ENCODE results near the gene MAP4. TPM values are rescaled to one million over a fixed set of nuclear protein-coding genes. Genes with fewer than 3 reads are reported as not detected.
A peak's percentile ranks its signal among the peaks of the same experiment; 100 is the strongest.

Gene MAP4
- total RNA-seq, 1 experiment from 2014 or later, result 140 TPM

- Histone ChIP-seq H4K91ac (ENCODE audit: insufficient read length, low read depth, low read length) (no peak within 1 kb of the TSS), H3K79me1 (ENCODE audit: insufficient read depth, low read depth, low read length, poor library complexity, severe bottlenecking) (peaks cover 5% of the 10 kb centered on the region), H3T11ph (ENCODE audit: low read length) (no peak within 1 kb of the TSS), H2BK120ac (ENCODE audit: low read depth, low read length, poor library complexity, severe bottlenecking) (peak within 1 kb of the TSS; percentile 74), H3K27ac (ENCODE audit: insufficient read length, low read depth, low read length) (peak within 1 kb of the TSS; percentile 4), H3K23me2 (ENCODE audit: insufficient read length, low read depth, low read length, poor library complexity, severe bottlenecking) (peaks cover 10% of the 10 kb centered on the region), H2BK12ac (ENCODE audit: insufficient read length, low read depth, low read length) (no peak within 1 kb of the TSS), H2BK20ac (ENCODE audit: low read depth, low read length, poor library complexity, severe bottlenecking) (no peak within 1 kb of the TSS), H4K20me1 (ENCODE audit: control insufficient read depth, insufficient read depth, insufficient read length) (no peaks in the 10 kb centered on the region), H4K5ac (ENCODE audit: insufficient read length, low read depth, low read length) (peak within 1 kb of the TSS; percentile 9), H3K4me2 (ENCODE audit: insufficient read depth, insufficient read length, low read length) (peak within 1 kb of the TSS; percentile 77), H2AK5ac (ENCODE audit: insufficient read length, low read length) (no peak within 1 kb of the TSS), H3K23ac (ENCODE audit: insufficient read length, low read depth, low read length) (no peak within 1 kb of the TSS), H3K27me3 (ENCODE audit: insufficient read depth, low read length) (no peaks in the 10 kb centered on the region), H3K18ac (ENCODE audit: insufficient read length, low read depth, low read length) (peak within 1 kb of the TSS; percentile 95), H3K4me1 (ENCODE audit: insufficient read depth, low read length) (no peaks in the 10 kb centered on the region), H3K56ac (ENCODE audit: insufficient read length, low read depth, low read length) (no peak within 1 kb of the TSS), H3K4ac (ENCODE audit: low read depth, low read length) (peak within 1 kb of the TSS; percentile 68; the same call in 1 of the 2 replicates), H3K14ac (ENCODE audit: insufficient read depth, low read length) (peak within 1 kb of the TSS; percentile 96), H2BK5ac (ENCODE audit: insufficient read length, low read length) (no peak within 1 kb of the TSS), H2AFZ (ENCODE audit: low read length) (no peak within 1 kb of the TSS), H3K9me3 (ENCODE audit: control insufficient read depth, low read depth, low read length) (no peaks in the 10 kb centered on the region), H4K8ac (replicated peaks; ENCODE audit: insufficient read length, low read depth, low read length) (no peak within 1 kb of the TSS), H2BK15ac (ENCODE audit: low read depth, low read length) (no peak within 1 kb of the TSS), H3K79me2 (ENCODE audit: insufficient read depth, low read length) (peaks cover 8% of the 10 kb centered on the region; the same call in 1 of the 2 replicates), H3K9ac (ENCODE audit: extremely low read depth, insufficient read length, low read length) (peak within 1 kb of the TSS; percentile 93)
- no peak for TF ChIP-seq CTCF (conservative IDR thresholded peaks at IDR 0.05)
- Mint-ChIP-seq H3K9me3 (no peaks in the 10 kb centered on the region), H3K36me3 (ENCODE audit: insufficient read depth in 1 of 3, low read depth in 3 of 3) (peaks cover 10 to 17% (median 13%) of the 10 kb centered on the region in 3 experiments; a peak in 6 of 7 replicates), H3K4me3 (peak within 1 kb of the TSS; percentile 95 to 99), H3K4me1 (peaks cover 15 to 20% of the 10 kb centered on the region in 2 experiments), H3K27me3 (ENCODE audit: low read depth) (no peaks in the 10 kb centered on the region), H3K27ac (peak within 1 kb of the TSS; percentile 95 to 100 (median 99))
- WGBS (ENCODE audit: extremely low coverage, insufficient read length, low lambda C conversion rate), result no CpG with 5 or more reads among the region's 90 CpGs
- DNase-seq, result peak; percentile 80
Observed at GRCh38 chr3:47802734-47803479, 213.3 kb downstream of the MAP4 start, which contains the start of gene DHX30. DHX30 (plus strand) TSS chr3:47803138; CDS start chr3:47810684, 7,546 bp downstream.

Small RNA genes lying within 50 kb of the gene (microRNA-seq; reads per million reads assigned to microRNA genes)
- 37.4 reads per million, percentile 63 among the genes with 10 or more reads in this experiment for gene MIR1226 (ENCODE audit: borderline microRNAs expressed)

Other genes with a start within 250 kb of the MAP4 start
- gene SMARCC1, start 234.5 kb downstream of the MAP4 start, total RNA-seq (2021), result 268 and 274 TPM in 2 replicates
- gene DHX30, start 213.3 kb downstream of the MAP4 start, total RNA-seq (2021), result 107 TPM in 2 replicates
- 83.3 and 84.5 TPM in 2 replicates for gene CDC25A, start 172.0 kb upstream of the MAP4 start, total RNA-seq (2021)
- not detected in 2 replicates for gene CAMP, start 207.1 kb upstream of the MAP4 start, total RNA-seq (2021)
- gene ZNF589, start 224.7 kb upstream of the MAP4 start, total RNA-seq (2021), result 86.0 and 88.2 TPM in 2 replicates

Measured in H9 (cell line).